ENCODE results near the gene ENO1.
"Not testable (repeated sequence)": the region's sequence is repeated elsewhere in the genome, so short reads cannot be mapped to it uniquely, and the experiment has no call there.

Gene ENO1

GRCh38 chr1:8845104-8846097 is 33.1 kb downstream of the ENO1 start:
- DNase-seq (ENCODE audit: low read depth in 2 of 2), result no peak

- DNase-seq (ENCODE audit: low read depth in 2 of 2), result no peak
Observed at GRCh38 chr1:8844501-8845006, 33.9 kb downstream of the ENO1 start.

- DNase-seq (ENCODE audit: low read depth in 2 of 2), result no peak
Observed at GRCh38 chr1:8841395-8841794, 37.1 kb downstream of the ENO1 start.

- DNase-seq (ENCODE audit: low read depth in 2 of 2), result no peak
Observed at GRCh38 chr1:8839990-8840389, 38.5 kb downstream of the ENO1 start.

GRCh38 chr1:8835941-8836643 is 42.4 kb downstream of the ENO1 start:
- DNase-seq (ENCODE audit: low read depth in 2 of 2), result no peak

GRCh38 chr1:8831340-8831739 is 47.1 kb downstream of the ENO1 start:
- no peak for DNase-seq (ENCODE audit: low read depth in 2 of 2)

- DNase-seq (ENCODE audit: low read depth in 2 of 2), result not testable (repeated sequence)
Observed at GRCh38 chr1:8830732-8831131, 47.8 kb downstream of the ENO1 start.

GRCh38 chr1:8825985-8826481 is 52.5 kb downstream of the ENO1 start:
- no peak for DNase-seq (ENCODE audit: low read depth in 2 of 2)

- no peak for DNase-seq (ENCODE audit: low read depth in 2 of 2)
Observed at GRCh38 chr1:8823295-8823664, 55.2 kb downstream of the ENO1 start.

- peak; percentile 92 for DNase-seq (ENCODE audit: low read depth in 2 of 2)
Observed at GRCh38 chr1:8822373-8823294, 55.9 kb downstream of the ENO1 start.

GRCh38 chr1:8821084-8821483 is 57.4 kb downstream of the ENO1 start:
- DNase-seq (ENCODE audit: low read depth in 2 of 2), result no peak

- DNase-seq (ENCODE audit: low read depth in 2 of 2), result not testable (repeated sequence)
Observed at GRCh38 chr1:8818789-8819188, 59.7 kb downstream of the ENO1 start.

- peak; percentile 62 to 63 for DNase-seq (ENCODE audit: low read depth in 2 of 2)
Observed at GRCh38 chr1:8818325-8818775, 60.1 kb downstream of the ENO1 start.

- DNase-seq (ENCODE audit: low read depth in 2 of 2), result peak; percentile 89
Observed at GRCh38 chr1:8817412-8818324, 60.8 kb downstream of the ENO1 start, which contains the start of gene RERE. Gene RERE (minus strand): TSS chr1:8817640.

GRCh38 chr1:8816831-8817411 is 61.6 kb downstream of the ENO1 start:
- no peak for DNase-seq (ENCODE audit: low read depth in 2 of 2)

GRCh38 chr1:8816264-8816663 is 62.2 kb downstream of the ENO1 start:
- no peak for DNase-seq (ENCODE audit: low read depth in 2 of 2)

- DNase-seq (ENCODE audit: low read depth in 2 of 2), result no peak
Observed at GRCh38 chr1:8815582-8816151, 62.8 kb downstream of the ENO1 start.

- no peak for DNase-seq (ENCODE audit: low read depth in 2 of 2)
Observed at GRCh38 chr1:8814865-8815264, 63.6 kb downstream of the ENO1 start.

- DNase-seq (ENCODE audit: low read depth in 2 of 2), result no peak
Observed at GRCh38 chr1:8813991-8814390, 64.5 kb downstream of the ENO1 start.

Data from fibroblast of skin of left quadriceps (primary cell).